CD4-positive, alpha-beta T cell (primary cell): ENCODE measurements around the gene DIP2C. TPM values are rescaled to one million over a fixed set of nuclear protein-coding genes. Genes with fewer than 3 reads are reported as not detected.

Source experiments
- ATAC-seq: fragments of 200-7000 bp; cut with Tn5 transposase; one replicate; pipeline ENCODE4 v1.10.0; 2022; ENCODE audit warnings: mild to moderate bottlenecking; ENCODE audit not compliant: poor library complexity
- CTCF ChIA-PET: fragments of 350-600 bp; sonication (Branson Sonifier 250); formaldehyde crosslinking; loops from one replicate; lab custom pipeline; 2021; ENCODE audit warnings: antibody characterized with exemption, inconsistent platforms; lab: Charles Lee
- POLR2A ChIA-PET: fragments of 350-600 bp; sonication (Branson Sonifier 250); formaldehyde crosslinking; loops from one replicate; lab custom pipeline; 2021; ENCODE audit warnings: antibody characterized with exemption, inconsistent platforms; lab: Charles Lee
- DNase-seq, 14 experiments: peaks; one replicate each; pipeline ENCODE4 v3.0.0-alpha.2; 2013 to 2020; ENCODE audit warnings: mixed read lengths in 2 of 14
- H3K27ac ChIP-seq, 2 donors: one replicate each; pipeline versions ENCODE4 v1.5.1 to v1.7.0; 2013; ENCODE audit warnings: low read length in 2 of 2, low read depth in 1 of 2, mild to moderate bottlenecking in 1 of 2
- H3K27me3 ChIP-seq, 2 experiments: 1 replicate in 1 of 2; 2 replicates in 1 of 2; pipeline versions ENCODE4 v1.6.1 to v1.7.0; 2013; ENCODE audit warnings: low read length in 2 of 2, control low read depth in 1 of 2, mild to moderate bottlenecking in 1 of 2, moderate library complexity in 1 of 2; ENCODE audit not compliant: insufficient read depth in 2 of 2, control insufficient read depth in 1 of 2
- H3K36me3 ChIP-seq: one replicate; pipeline ENCODE4 v1.6.1; 2013; ENCODE audit warnings: low read length, control low read depth; ENCODE audit not compliant: insufficient read depth
- H3K4me1 ChIP-seq: one replicate; pipeline ENCODE4 v1.6.1; 2013; ENCODE audit warnings: low read length, control low read depth; ENCODE audit not compliant: insufficient read depth
- H3K4me3 ChIP-seq: one replicate; pipeline ENCODE4 v1.5.1; 2013; ENCODE audit warnings: mild to moderate bottlenecking, low read length, moderate library complexity
- H3K9me3 ChIP-seq, 2 experiments: 1 replicate in 1 of 2; 2 replicates in 1 of 2; pipeline versions ENCODE4 v1.6.1 to v1.7.0; 2013; ENCODE audit warnings: low read length in 2 of 2, mild to moderate bottlenecking in 2 of 2, control low read depth in 1 of 2, moderate library complexity in 1 of 2; ENCODE audit not compliant: control insufficient read depth in 1 of 2, insufficient read depth in 1 of 2
- H3K27ac Mint-ChIP-seq: one replicate; pipeline ENCODE4 v1.8.0; 2020; ENCODE audit warnings: mixed read lengths
- H3K27me3 Mint-ChIP-seq: one replicate; pipeline ENCODE4 v1.8.0; 2021; ENCODE audit warnings: mixed read lengths
- H3K36me3 Mint-ChIP-seq: one replicate; pipeline ENCODE4 v1.8.0; 2021; ENCODE audit warnings: low read depth, mixed read lengths
- H3K4me1 Mint-ChIP-seq: one replicate; pipeline ENCODE4 v1.8.0; 2021; ENCODE audit warnings: low read depth, mixed read lengths
- H3K4me3 Mint-ChIP-seq: one replicate; pipeline ENCODE4 v1.8.0; 2020; ENCODE audit warnings: mild to moderate bottlenecking, mixed read lengths
- H3K9me3 Mint-ChIP-seq: one replicate; pipeline ENCODE4 v1.8.0; 2020; ENCODE audit warnings: mixed read lengths
- CTCF ChIP-seq: fragments of 200-600 bp; IDR thresholded peaks from one replicate; pipeline ENCODE4 v1.8.0; 2022; ENCODE audit warnings: antibody characterized with exemption, mild to moderate bottlenecking
- intact Hi-C, 2 experiments: fragments of 100-400 bp; cut with DNase I in 1 of 2; cut with micrococcal nuclease in 1 of 2; formaldehyde crosslinking; loops; one replicate each; pipeline versions ENCODE4 v1.15.1 to v1.9.0; 2023 to 2025; cut with DNase I, micrococcal nuclease
- total RNA-seq, 174 experiments: library from RNA in 2 of 174; stranded (reverse) in 2 of 174; gene quantifications; one replicate each; pipeline ENCODE4 v1.2.3 and lab custom pipeline; 2021 to 2026

DIP2C gene
- total RNA-seq, 2 experiments from 2014 or later, result 4.1 TPM

- H3K36me3 Mint-ChIP-seq, result peaks cover 52% of the 10 kb centered on the region
Observed at GRCh38 chr10:288316-289200, 400.9 kb downstream of the DIP2C start.

GRCh38 chr10:287814-288213 lies 401.7 kb downstream of the DIP2C start:
- Mint-ChIP-seq H3K27me3 (no peaks in the 10 kb centered on the region), H3K36me3 (peaks cover 55% of the 10 kb centered on the region), H3K4me3 (no peak overlapping the region), H3K4me1 (peaks cover 7% of the 10 kb centered on the region), H3K27ac (no peak overlapping the region), H3K9me3 (no peaks in the 10 kb centered on the region)
- TF ChIP-seq CTCF, result no peak
- ChIA-PET CTCF (no interaction called here), POLR2A (no interaction called here)
- Histone ChIP-seq H3K4me3 (no peak overlapping the region), H3K27me3 (no peaks in the 10 kb centered on the region), H3K4me1 (no peaks in the 10 kb centered on the region), H3K36me3 (no peaks in the 10 kb centered on the region), H3K27ac (no peak overlapping the region), H3K9me3 (peaks cover 0 to 5% of the 10 kb centered on the region in 2 experiments)
- no peak for DNase-seq
- intact Hi-C loops, result no loop called here
- ATAC-seq, result no peak

More at GRCh38 chr10:288316-289200, 400.9 kb downstream of the DIP2C start:
- Mint-ChIP-seq H3K27ac (no peak overlapping the region), H3K27me3 (no peaks in the 10 kb centered on the region), H3K9me3 (no peaks in the 10 kb centered on the region), H3K4me1 (peaks cover 7% of the 10 kb centered on the region), H3K4me3 (no peak overlapping the region)
- intact Hi-C loops, result no loop called here
- H3K9me3 ChIP-seq, result peaks cover 0 to 5% of the 10 kb centered on the region in 2 experiments
- ChIA-PET CTCF (no interaction called here), POLR2A (no interaction called here)
- no peak for ATAC-seq
- no peaks in the 10 kb centered on the region for H3K4me1 ChIP-seq
- H3K27me3 ChIP-seq, result no peaks in the 10 kb centered on the region
- no peak for TF ChIP-seq CTCF
- DNase-seq, result no peak
- H3K4me3 ChIP-seq, result no peak overlapping the region
- H3K27ac ChIP-seq, result no peak overlapping the region
- no peaks in the 10 kb centered on the region for H3K36me3 ChIP-seq

- intact Hi-C loops, result no loop called here
- Mint-ChIP-seq H3K36me3 (peaks cover 55% of the 10 kb centered on the region), H3K27ac (no peak overlapping the region), H3K9me3 (no peaks in the 10 kb centered on the region), H3K4me3 (no peak overlapping the region), H3K4me1 (peaks cover 7% of the 10 kb centered on the region), H3K27me3 (no peaks in the 10 kb centered on the region)
- H3K4me1 ChIP-seq, result no peaks in the 10 kb centered on the region
- H3K36me3 ChIP-seq, result no peaks in the 10 kb centered on the region
- ChIA-PET CTCF (no interaction called here), POLR2A (no interaction called here)
- no peak overlapping the region for H3K27ac ChIP-seq
- no peak for TF ChIP-seq CTCF
- ATAC-seq, result no peak
- peaks cover 0 to 5% of the 10 kb centered on the region in 2 experiments for H3K9me3 ChIP-seq
- no peak overlapping the region for H3K4me3 ChIP-seq
- DNase-seq, result no peak
- H3K27me3 ChIP-seq, result no peaks in the 10 kb centered on the region
Observed at GRCh38 chr10:287026-287709, 402.3 kb downstream of the DIP2C start.
